Urothelium cell line (cell line): ENCODE data around the gene GCSH.

ENCODE experiments used
- DNase-seq: peaks from one replicate; pipeline ENCODE4 v3.0.0; 2011; ENCODE audit warnings: low spot score, mixed read lengths
- FAIRE-seq: peaks from 2 replicates; lab custom pipeline; 2011; peaks lifted over from hg19 to GRCh38; lab: Jason Lieb, UNC

Gene GCSH

DNA sequence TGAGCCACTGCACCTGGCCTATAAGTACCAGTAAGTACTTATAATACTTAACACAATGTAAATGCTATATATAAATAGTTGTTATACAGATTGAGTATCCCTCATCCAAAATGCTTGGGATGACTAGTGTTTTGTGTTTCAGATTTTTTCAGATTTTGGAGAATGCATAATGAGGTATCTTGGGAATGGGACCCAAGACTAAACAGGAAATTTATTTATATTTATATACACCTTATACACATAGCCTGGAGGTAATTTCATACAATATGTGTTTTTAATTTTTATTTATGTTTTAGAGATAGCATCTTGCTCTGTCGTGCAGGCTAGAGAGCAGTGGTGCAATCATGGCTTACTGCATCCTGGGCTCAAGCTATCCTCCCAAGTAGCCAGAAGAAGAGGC, 9.8 kb upstream of the GCSH start:
- FAIRE-seq (no peak), DNase-seq (no peak)

DNA sequence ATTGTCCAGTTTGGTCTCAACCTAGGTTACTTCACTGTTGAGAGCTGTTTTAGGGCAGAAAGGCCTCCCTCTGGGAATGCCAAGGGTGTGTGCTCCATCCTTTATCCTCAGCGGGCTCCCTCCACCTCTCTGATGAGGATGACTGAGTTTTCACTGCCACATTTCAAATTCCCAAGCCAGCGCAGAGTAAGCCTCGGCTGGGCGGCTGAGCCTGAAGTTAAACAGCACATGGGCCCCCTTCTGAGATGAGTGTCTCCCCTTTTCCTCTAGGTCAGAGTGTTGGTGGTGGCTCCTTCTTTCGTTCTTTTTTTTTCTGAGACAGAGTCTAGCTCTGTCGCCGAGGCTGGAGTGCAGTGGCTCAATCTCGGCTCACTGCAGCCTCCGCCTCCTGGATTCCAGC, 5.5 kb upstream of the GCSH start:
- DNase-seq (no peak), FAIRE-seq (no peak)

DNA sequence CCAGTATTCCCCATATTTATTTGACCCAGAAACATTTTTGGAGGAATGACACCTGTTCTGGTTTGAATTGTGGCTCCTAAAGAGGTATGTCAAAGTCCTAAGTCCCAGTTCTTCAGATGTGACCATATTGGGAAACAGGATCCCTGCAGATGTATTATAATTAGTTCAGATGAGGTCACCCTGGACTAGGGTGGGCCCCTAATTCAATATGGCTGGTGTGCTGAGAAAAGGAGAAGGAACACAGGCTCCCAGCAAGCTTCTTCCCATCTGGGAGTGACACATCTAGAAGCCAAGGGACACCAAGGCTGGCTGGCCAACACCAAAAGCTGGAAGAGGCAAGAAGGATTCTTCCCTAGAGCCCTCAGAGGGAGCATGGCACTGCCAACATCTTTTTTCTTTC, 3.8 kb upstream of the GCSH start:
- DNase-seq (no peak), FAIRE-seq (no peak)

DNA sequence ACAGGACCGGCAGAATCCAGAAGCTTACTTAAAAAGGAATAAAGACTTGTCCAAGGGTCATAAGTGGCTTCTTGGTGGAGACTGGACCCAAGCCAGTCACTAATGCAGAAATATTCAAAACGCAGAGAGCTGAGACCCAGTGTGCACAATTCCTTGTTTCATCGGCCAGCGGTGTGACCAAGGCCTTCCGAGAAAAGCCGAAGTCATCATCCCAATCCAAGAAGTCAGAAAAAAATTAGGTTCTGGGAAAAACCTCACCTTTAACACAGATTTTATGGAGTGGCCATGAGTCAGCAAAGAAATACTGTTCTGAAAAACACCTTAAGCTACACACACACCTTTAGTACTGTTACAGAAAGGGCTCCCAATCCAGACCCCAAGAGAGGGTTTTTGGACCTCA, 1.0 kb upstream of the GCSH start:
- DNase-seq (no peak), FAIRE-seq (no peak)

DNA sequence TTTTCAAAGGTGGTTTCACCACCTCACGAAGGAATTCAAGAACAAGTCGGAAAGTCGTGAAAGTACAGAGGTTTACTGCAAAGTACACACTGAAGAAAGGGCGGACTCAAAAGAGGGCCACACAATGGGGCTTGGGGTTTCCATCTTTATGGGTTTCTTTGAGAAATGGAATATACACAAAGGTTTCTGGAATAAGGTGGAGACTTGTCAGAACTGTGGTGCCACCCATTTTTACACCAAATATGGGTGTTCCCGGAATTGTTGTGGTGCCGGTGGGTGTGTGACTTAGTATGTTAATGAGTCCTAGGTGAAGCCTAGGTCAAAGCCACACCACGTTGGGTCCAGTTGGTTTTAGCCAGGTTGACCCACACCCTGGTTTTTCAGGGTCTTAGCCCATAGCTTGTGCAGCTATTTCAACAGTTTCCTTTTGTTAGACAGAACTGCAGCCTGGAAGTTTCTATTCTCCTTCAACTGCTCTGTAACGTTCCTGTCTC, 567 bp upstream of the GCSH start:
- DNase-seq = no peak
- no peak for FAIRE-seq

DNA sequence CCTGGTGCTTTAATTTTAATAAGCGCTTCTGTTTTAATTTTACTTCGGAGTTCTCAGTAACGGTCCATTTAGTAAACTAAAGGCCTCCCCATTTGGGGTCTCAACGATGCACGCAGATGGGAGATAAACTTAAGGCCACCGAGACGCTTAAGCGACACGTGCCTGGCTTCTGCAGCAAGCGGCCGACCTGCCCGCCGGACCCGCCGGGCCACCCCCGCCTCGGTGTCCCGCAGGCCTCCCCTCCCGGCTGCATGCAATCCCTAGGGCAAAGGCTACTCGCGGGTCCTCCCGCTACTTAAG, 592 bp downstream of the GCSH start:
- DNase-seq (no peak), FAIRE-seq (no peak)

DNA sequence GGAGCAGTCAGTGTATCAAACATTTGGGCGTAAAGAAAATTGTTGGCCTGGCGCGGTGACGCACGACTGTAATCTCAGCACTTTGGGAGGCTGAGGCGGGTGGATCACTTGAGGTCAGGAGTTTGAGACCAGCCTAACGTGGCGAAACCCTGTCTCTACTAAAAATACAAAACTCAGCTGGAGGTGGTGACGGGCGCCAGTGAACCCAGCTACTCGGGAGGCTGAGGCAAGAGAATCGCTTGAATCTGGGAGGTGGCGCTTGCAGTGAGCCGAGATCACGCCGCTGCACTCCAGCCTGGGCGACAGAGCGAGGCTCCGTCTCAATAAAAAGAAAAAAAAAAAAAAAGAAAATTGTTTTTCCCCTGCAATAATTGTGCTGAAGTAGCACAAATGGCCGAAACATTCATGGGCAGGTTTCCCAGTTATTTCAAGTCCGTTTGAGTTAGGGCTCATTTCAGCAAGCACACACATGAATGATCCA, 1.4 kb downstream of the GCSH start:
- FAIRE-seq = no peak
- DNase-seq = no peak

DNA sequence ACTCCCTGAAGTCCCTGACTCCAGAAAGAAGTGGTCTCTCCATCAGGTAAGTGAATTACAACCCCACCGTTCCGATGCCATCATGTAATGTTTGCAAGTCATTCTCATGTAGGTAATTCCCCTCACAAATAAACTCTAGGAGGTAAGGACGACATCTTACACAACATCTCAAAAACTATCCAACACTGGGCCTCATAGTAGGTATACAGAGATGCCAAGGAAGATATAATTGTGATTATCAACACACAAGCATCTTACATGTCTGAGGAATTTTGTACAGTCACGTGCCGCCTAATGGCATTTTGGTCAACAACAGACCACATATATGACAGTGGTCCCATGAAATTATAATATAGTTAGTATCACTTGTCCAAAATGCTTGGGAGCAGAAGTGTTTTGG, 7.4 kb downstream of the GCSH start:
- no peak for DNase-seq
- FAIRE-seq = no peak

DNA sequence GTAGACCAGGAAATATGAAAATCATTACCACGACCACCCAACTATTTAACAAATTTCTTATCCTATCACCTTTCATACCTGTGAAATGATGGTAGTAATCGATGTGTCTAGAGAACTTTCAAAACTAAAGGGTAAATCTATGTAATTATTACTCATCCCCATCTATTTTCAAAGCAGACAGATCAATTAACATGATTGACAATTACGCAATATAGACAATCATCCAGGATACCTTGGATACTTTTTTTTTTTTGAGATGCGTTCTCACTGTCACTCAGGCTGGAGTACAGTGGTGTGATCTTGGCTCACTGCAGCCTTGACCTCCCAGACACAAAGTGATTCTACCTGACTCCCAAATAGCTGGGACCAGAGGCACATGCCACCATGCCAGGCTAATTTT, 15.2 kb downstream of the GCSH start:
- FAIRE-seq = no peak

DNA sequence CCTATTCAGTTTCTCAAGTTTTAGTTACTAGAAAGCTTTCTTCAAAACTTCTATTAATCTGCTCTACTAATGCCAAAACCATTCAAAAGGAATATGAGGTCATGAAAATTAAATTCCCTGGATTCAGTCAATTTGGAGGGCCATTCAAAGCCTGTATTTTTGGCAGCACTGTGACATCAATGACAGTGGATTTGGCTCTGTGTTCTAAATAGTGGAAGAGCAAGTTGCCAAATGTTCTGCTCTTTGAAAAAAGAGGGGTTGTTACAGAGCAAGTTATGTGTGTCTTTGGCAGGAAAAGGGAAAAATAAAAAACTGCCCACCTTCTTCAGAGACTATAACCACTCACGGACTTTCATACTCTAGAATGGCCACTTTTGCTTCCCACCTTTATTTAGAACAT, 16.0 kb downstream of the GCSH start:
- FAIRE-seq = no peak
- DNase-seq = no peak

More for the DNA sequence above, 15.2 kb downstream of the GCSH start:
- DNase-seq = no peak

DNA sequence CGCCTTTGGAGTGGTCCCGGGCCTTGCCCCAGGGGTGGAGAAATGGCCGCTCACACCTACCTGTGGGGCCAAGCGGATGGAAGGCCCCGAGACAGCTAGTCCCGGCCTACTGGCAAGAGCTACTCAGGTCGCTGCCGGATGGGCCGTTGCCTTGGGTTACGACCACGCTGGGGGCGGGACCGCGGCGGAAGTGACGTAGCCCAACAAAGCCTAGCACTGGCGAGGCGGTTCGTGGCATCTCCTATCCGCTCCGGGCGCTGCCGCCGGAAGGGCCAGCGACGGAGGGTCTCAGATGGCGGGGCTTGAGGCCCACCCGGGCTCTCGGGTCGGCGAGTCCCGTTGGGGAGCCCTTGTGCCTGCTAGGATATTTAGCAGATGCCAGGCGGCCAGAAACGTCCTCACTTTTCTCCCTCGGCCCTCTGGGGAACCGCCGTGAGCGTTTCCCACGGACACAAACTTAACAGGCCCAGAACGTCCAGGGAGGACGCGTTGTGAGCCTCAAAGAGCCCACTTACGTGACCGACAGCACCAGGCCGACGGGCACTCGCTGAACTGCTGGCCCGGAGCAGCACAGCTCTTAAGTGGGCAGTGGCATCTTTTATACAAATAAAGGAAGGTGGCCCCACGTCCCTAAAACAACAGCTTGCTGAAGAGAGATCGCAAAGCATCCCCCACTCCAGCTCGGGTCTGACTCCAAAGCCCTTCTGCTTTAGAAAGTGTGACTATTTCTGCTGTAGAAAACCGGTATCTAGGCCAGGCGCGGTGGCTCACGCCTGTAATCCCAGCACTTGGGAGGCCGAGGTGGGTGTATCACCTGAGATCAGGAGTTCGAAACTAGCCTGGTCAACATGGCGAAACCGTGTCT, 18.9 kb downstream of the GCSH start, which contains the start of gene C16orf46:
C16orf46 (minus strand) TSS at position 163 of the 865 bp plus-strand sequence. CDS start 13,283 bp downstream, outside the sequence.
- DNase-seq = peak; percentile 98
- FAIRE-seq = peak; percentile 95

DNA sequence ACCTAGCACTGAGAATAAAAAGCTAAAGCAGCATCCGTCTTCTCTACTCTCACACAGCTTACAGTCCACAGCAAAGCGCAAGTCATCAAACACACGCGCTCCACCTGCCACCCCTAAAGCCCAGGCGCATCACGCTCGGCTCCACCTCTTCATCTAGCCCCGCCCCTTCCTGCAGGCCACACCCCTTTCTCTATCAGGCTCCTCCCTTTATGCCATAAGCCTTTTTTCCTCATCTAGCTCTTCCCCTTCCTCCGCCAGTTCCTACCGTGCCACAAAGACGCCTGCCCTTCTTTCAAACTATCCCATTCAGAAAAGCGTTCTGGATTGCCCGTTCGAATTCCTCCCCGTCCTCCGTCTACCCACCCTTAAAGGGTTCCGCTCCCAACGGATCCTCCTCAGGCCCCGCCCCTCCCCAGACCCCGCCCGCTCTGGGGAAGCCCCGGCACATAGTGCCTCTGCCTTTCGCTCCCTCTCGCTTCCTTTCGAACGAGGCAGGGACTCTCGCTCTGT, 19.6 kb downstream of the GCSH start:
- FAIRE-seq (no peak), DNase-seq (peak; percentile 88)

DNA sequence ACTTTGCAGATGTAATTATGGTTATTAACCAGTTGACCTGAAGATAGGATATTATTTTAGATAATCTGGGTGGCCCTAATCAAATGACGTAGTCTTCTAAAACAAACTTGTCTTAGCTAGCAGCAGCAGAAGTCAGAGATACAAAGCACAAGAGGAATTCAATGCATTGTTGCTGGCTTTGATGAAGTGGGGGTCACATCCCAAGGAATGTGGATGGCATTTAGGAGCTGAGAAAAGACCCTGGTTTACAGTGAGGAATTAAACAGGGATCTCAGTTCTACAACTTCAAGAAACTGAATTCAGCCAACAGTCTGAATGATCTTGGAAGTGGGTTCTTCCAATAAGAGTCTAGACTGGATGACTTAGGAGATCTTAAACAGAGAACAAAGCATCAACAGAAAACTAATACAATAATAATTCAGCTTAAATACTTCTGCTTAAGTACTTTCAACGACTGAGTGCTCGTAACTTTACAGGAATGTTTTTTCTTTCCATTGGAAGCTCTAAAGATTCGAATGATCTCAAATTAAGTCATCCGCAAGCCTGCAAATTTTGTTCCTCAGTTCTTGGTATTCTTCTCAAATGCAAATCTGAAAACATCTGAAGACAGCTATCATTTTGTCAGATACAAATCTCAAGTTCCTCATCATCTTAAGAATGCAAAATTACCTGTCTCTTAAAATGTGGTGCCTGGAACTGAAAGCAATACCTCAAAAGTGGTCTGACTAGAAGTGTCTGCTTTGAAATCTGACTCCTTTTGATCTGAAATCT, 22.4 kb downstream of the GCSH start:
- no peak for FAIRE-seq
- DNase-seq = no peak

DNA sequence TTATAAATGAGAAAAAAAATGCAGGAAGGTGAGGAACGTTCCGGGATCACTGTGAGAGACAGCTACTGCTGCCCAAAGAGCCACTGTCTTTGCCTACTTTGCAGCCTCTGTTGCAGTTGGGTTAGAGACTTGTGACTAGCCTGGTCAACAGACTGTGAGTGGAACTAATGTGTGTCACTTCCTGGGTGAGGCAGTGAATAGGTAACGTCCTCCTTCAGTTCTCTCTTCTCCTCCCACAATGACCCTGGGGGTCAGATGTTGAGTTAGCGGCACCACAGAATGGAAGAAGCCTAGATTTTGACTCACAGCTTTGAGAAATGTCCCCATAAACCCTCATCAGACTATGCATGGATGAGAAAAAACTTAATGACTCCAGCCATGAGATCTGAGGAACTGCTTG, 24.4 kb downstream of the GCSH start:
- DNase-seq (peak; percentile 27), FAIRE-seq (no peak)

DNA sequence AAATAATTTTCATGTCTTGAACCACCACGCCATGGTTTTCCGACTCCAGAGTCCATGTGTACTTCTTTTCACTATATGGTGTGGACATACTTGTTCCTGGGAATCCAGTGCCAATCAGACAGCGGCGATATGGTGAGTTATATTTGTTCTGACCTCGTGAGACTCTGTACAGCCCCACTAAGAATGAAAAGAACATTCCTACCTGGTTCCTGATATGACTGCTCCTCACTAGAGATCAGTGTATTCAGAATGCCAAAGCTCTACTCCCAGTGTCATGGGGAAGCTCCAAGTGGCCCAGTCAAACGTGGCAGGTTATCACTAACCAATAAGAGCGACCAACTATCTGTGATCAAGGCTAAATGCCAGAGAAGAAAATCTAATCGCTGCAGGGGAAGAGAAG, 25.2 kb downstream of the GCSH start:
- DNase-seq (no peak), FAIRE-seq (no peak)

DNA sequence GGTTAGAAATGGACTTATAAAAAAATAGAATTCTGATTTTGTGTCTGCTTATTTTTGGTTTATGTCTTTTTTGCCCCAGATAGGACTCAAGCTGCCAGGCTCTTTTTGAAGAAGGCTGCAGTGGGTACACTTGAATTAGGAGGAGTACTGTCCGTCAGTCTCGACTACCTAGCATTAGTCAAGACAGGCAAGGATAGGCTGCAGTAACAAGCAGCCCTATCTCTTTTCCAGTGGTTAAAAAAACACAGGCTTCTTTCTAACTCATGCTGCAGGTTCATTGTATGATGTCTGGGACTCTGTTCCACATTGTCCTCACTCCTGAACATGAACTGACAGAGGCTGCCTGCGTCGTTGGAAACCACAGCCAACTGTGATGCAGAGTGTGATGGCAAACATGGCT, 27.1 kb downstream of the GCSH start:
- no peak for FAIRE-seq

DNA sequence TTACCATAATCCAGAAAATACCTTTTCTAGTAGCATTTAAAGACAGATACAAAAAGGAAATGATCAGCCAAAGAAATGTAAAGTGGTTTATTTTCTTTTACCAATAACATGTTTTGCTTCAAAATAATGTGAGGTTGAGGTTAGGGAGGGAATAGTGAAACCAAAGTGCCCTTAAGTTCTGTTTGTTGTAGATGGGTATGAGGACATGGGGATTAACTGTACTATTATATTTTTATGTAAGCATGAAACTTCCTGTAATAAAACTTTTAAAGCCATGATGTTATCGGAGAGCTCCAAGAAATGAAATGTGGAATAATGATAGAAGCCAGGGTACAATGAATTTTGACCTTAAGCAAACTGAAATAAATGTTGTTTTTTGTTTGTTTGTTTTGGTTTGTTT, 29.0 kb downstream of the GCSH start:
- no peak for FAIRE-seq
- no peak for DNase-seq

More for the DNA sequence above, 27.1 kb downstream of the GCSH start:
- DNase-seq = no peak

DNA sequence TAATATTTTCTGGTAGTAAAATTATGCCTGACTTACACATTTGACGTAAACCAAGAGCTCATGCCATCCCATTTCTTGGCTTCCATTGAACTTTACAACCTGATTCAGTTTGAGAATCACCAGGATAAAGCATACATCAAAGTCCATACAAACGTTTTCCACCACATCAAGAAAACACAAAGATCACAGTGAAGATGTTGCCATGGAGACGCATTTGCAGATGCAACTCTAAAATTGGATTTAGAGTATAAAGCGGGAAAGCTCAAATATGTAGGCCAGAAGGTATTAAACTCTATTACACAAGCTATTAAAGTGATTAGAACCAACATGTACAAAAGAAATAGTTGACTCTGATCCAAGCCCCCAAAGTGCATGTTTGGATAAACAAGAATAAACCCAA, 29.5 kb downstream of the GCSH start:
- no peak for DNase-seq
- FAIRE-seq = no peak

DNA sequence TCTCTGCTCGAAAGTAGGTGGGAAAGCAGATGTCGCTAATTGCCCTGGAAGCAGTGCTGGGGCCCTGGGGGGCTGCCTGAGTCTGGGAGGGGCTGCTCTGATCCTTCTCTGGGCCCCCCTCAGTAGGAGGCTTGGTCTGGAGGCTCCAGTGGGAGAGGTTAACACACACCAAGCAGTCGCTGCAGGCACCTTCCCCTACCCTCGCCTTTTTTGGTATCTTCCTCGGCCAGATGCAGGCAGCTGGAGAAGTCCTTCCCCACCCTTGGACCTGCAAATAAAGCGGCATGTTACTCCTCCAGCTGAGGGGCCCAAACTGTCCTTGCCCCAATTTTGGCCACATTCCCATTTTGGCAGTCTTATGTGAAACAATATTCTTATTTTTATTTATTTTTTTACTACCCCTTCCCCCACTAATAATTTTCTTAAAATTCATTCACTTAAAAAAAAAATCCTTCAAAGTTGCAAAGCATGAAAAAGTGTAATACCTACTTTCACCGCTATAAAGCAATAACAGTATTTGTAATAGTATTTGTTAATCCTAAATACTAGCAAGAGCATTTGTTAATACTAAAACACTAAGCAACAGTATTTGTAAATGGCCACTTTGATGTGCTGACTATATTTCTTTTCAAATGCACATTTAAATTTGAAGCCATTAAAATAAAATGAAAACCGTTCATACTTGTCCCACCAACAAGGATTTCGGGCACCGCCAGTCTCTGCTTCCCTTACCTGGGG, 34.2 kb downstream of the GCSH start:
- FAIRE-seq = no peak
- DNase-seq = no peak

DNA sequence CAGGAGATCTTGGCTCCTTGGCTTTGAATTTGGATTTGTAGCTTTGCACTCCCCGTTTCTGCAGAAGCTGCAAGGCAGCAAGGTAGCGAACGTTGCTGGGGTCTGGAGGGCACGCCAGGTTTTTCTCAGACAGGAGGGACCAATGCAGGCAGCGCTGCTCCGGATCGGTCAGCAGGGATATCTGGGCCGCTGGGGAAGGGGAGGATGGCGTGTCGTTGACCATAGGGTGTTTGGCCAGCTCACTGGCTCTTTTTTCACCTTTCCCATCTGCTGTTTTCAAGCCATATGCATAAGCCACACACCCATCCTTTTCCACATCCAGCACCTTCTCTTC, 34.9 kb downstream of the GCSH start:
- FAIRE-seq (no peak), DNase-seq (no peak)
